WTC11 (cell line): ENCODE data around the gene NPTN. TPM values are rescaled to one million over a fixed set of nuclear protein-coding genes. Genes with fewer than 3 reads are reported as not detected.

Experiments
- ATAC-seq: fragments of 200-7000 bp; cut with Tn5 transposase; 2 replicates; pipeline ENCODE4 v1.10.0; 2021; ENCODE audit warnings: mild to moderate bottlenecking, moderate library complexity
- CTCF ChIA-PET: fragments of 300-600 bp; sonication (Branson Sonifier 250); formaldehyde crosslinking; loops from one replicate; lab custom pipeline; 2021; ENCODE audit warnings: antibody characterized with exemption; lab: Charles Lee
- POLR2A ChIA-PET: fragments of 350-600 bp; sonication (Branson Sonifier 250); formaldehyde crosslinking; loops from one replicate; lab custom pipeline; 2021; ENCODE audit warnings: antibody characterized with exemption; lab: Charles Lee
- DNase-seq: peaks from one replicate; pipeline ENCODE4 v3.0.0; 2021; ENCODE audit warnings: low spot score
- H3K27ac Mint-ChIP-seq: 2 replicates; pipeline ENCODE4 v1.8.0; 2021; ENCODE audit warnings: mixed read lengths
- H3K27me3 Mint-ChIP-seq: 2 replicates; pipeline ENCODE4 v1.8.0; 2021; ENCODE audit warnings: low read depth, mild to moderate bottlenecking, moderate library complexity, mixed read lengths
- H3K36me3 Mint-ChIP-seq: 2 replicates; pipeline ENCODE4 v1.8.0; 2021; ENCODE audit warnings: mixed read lengths
- H3K4me1 Mint-ChIP-seq: 2 replicates; pipeline ENCODE4 v1.8.0; 2022; ENCODE audit warnings: mixed read lengths
- H3K4me3 Mint-ChIP-seq: 2 replicates; pipeline ENCODE4 v1.8.0; 2021; ENCODE audit warnings: mild to moderate bottlenecking, moderate library complexity, mixed read lengths
- H3K9me3 Mint-ChIP-seq: 2 replicates; pipeline ENCODE4 v1.8.0; 2021; ENCODE audit warnings: mixed read lengths
- MAX ChIP-seq: sonication (generic); formaldehyde crosslinking; IDR thresholded peaks from 2 replicates; pipeline ENCODE4 v1.8.0; 2022; ENCODE audit warnings: mild to moderate bottlenecking, missing genetic modification reagents
- NFE2L1 ChIP-seq: sonication (generic); formaldehyde crosslinking; IDR thresholded peaks from 2 replicates; pipeline ENCODE4 v1.8.1; 2023; ENCODE audit warnings: missing genetic modification reagents
- NR2C2 ChIP-seq: sonication (generic); formaldehyde crosslinking; IDR thresholded peaks from 2 replicates; pipeline ENCODE4 v1.8.0; 2022; ENCODE audit warnings: mild to moderate bottlenecking, missing genetic modification reagents
- SP1 ChIP-seq: sonication (generic); formaldehyde crosslinking; conservative IDR thresholded peaks from 2 replicates; pipeline ENCODE4 v1.8.1; 2022; ENCODE audit warnings: missing genetic modification reagents
- TEAD4 ChIP-seq: sonication (generic); formaldehyde crosslinking; IDR thresholded peaks from 2 replicates; pipeline ENCODE4 v1.8.0; 2022; ENCODE audit warnings: mild to moderate bottlenecking, missing genetic modification reagents
- USF2 ChIP-seq: sonication (generic); formaldehyde crosslinking; IDR thresholded peaks from 2 replicates; pipeline ENCODE4 v1.8.1; 2023; ENCODE audit warnings: mild to moderate bottlenecking, missing genetic modification reagents, moderate library complexity
- ZNF671 ChIP-seq: fragments of 250-450 bp; sonication (Bioruptor Pico); IDR thresholded peaks from 2 replicates; pipeline ENCODE4 v1.8.0; 2021; ENCODE audit warnings: mild to moderate bottlenecking
- total RNA-seq: library from RNA; stranded (reverse); gene quantifications from 3 replicates; pipeline ENCODE4 v1.2.3, GENCODE V29; 2021
- TF ChIP-seq, protein P1 (sequence below): sonication (generic); formaldehyde crosslinking; IDR thresholded peaks from 2 replicates; pipeline ENCODE4 v1.8.1; 2023; ENCODE audit warnings: mild to moderate bottlenecking, missing genetic modification reagents
- TF ChIP-seq, protein P2 (sequence below): sonication (generic); formaldehyde crosslinking; IDR thresholded peaks from 2 replicates; pipeline ENCODE4 v1.8.0; 2022; ENCODE audit warnings: mild to moderate bottlenecking, missing genetic modification reagents
- TF ChIP-seq, protein P3 (sequence below): sonication (generic); formaldehyde crosslinking; IDR thresholded peaks from 2 replicates; pipeline ENCODE4 v1.8.0; 2022; ENCODE audit warnings: mild to moderate bottlenecking, missing genetic modification reagents
- TF ChIP-seq, protein P4 (sequence below): sonication (generic); formaldehyde crosslinking; IDR thresholded peaks from 2 replicates; pipeline ENCODE4 v1.8.0; 2023; ENCODE audit warnings: missing genetic modification reagents, mild to moderate bottlenecking, borderline replicate concordance

The NPTN gene
- total RNA-seq, 1 experiment from 2014 or later = 116 TPM

DNA sequence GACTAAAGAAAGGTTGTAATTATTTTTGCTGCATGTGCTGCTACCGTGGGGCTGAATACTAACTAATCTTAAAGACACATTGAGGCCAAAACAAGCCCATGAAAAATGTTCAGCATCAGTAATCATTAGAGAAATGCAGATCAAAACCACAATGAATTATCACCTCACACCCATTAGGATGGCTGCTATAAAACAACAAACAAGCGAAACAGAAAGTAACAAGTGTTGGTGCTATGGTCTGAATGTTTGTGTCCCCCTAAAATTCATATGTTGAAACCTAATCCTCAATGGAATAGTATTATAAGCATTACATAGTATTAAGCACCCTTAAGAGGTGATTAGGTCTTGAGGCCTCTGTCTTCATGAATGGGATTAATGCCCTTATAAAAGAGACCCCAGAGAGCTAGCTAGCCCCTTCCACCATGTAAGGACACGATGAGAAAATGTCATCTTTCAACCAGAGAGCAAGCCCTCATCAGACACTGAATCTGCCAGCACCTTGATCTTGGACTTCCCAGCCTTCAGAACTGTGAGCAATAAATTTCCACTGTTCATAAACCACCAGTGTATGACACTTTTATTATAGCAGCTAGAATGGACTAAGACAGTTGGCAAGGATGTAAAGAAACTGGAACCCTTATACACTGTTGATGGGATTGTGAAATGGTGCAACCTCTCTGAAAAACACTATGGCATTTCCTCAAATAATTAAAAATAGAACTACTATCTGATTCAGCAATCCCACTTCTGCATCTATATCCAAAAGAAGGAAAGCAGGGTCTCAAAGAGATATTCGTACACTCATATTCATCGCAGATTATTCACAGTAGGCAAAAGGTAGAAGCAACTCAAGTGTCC is 114.1 kb downstream of the NPTN start:
- POLR2A ChIA-PET = no interaction called here
- H3K4me3 Mint-ChIP-seq = no peak overlapping the region
- peaks cover 31% of the 10 kb centered on the region for H3K4me1 Mint-ChIP-seq
- DNase-seq (no peak), ATAC-seq (no peak)
- H3K27ac Mint-ChIP-seq = no peak overlapping the region
- H3K36me3 Mint-ChIP-seq = peaks cover 9% of the 10 kb centered on the region
- peaks cover 4% of the 10 kb centered on the region for H3K27me3 Mint-ChIP-seq
- TF ChIP-seq, protein P1, sequence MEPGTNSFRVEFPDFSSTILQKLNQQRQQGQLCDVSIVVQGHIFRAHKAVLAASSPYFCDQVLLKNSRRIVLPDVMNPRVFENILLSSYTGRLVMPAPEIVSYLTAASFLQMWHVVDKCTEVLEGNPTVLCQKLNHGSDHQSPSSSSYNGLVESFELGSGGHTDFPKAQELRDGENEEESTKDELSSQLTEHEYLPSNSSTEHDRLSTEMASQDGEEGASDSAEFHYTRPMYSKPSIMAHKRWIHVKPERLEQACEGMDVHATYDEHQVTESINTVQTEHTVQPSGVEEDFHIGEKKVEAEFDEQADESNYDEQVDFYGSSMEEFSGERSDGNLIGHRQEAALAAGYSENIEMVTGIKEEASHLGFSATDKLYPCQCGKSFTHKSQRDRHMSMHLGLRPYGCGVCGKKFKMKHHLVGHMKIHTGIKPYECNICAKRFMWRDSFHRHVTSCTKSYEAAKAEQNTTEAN (CRISPR knock-in tag) = no peak
- TF ChIP-seq NFE2L1 (CRISPR knock-in tag) = no peak
- TF ChIP-seq, all 79 proteins: peak for 0
- H3K9me3 Mint-ChIP-seq = peaks cover 13% of the 10 kb centered on the region; the same call in 1 of the 2 replicates
- CTCF ChIA-PET = interaction anchor here (0.6 to 1.5 kb wide), 5 partner anchors 104 to 194 kb away, joined by 3 to 4 read pairs (median 3); no protein-coding TSS in a partner anchor

DNA sequence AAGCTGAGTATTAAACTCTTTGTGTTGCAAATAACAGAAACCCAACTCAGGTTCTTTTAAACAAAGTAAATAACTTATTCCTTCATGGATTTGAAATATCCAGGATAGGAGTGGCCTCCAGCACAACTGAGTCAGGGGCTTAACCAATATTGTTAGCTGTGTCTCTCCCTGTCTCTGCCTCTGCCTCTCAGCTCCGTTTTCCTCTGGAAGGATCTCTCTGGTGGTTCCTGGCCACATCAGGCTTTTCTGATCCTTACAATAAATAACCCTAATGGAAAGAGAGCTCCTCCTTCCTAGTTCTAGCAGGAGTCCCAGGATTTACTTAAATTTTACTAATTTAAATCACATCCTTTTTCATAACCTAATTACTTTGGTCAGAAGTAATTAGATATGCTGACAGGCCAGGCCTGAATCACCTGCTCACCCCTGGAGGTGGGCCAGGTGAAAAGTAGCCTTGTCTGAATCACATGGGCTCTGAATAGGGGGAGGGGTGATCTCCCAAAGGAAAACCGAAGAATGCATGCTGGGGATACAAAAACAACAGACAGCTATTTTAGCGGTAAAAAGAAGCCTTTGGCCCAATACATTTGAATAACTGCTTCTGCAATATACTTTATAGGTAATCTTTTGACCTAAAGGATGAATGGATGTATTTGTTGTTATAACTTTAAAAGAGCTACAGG is 114.9 kb downstream of the NPTN start:
- POLR2A ChIA-PET = interaction anchor here (0.5 kb wide), 1 partner anchor 544 kb away, joined by 5 read pairs; no protein-coding TSS in a partner anchor
- TF ChIP-seq TEAD4 (CRISPR knock-in tag) = peak; percentile 15; the same call in 1 of the 2 replicates
- 0 out of 2 replicates have a peak, but pooled peaks have one; percentile 19 for TF ChIP-seq SP1 (CRISPR knock-in tag)
- TF ChIP-seq ZNF671 (CRISPR knock-in tag) = no peak
- TF ChIP-seq, protein P2, sequence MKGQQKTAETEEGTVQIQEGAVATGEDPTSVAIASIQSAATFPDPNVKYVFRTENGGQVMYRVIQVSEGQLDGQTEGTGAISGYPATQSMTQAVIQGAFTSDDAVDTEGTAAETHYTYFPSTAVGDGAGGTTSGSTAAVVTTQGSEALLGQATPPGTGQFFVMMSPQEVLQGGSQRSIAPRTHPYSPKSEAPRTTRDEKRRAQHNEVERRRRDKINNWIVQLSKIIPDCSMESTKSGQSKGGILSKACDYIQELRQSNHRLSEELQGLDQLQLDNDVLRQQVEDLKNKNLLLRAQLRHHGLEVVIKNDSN (CRISPR knock-in tag) = peak; percentile 79
- TF ChIP-seq USF2 (CRISPR knock-in tag) = peak; percentile 74
- TF ChIP-seq NR2C2 (CRISPR knock-in tag) = no peak
- TF ChIP-seq MAX (CRISPR knock-in tag) = peak; percentile 53; the same call in 1 of the 2 replicates
- no peak overlapping the region for H3K27ac Mint-ChIP-seq
- CTCF ChIA-PET = interaction anchor here (0.5 to 1.5 kb wide), 8 partner anchors 22 to 736 kb away, joined by 3 to 4 read pairs (median 3); no protein-coding TSS in a partner anchor
- DNase-seq (peak; percentile 31), ATAC-seq (peak; percentile 97)
- H3K27me3 Mint-ChIP-seq = peaks cover 4% of the 10 kb centered on the region
- H3K36me3 Mint-ChIP-seq = peaks cover 9% of the 10 kb centered on the region
- peaks cover 13% of the 10 kb centered on the region; the same call in 1 of the 2 replicates for H3K9me3 Mint-ChIP-seq
- peaks cover 31% of the 10 kb centered on the region for H3K4me1 Mint-ChIP-seq
- H3K4me3 Mint-ChIP-seq = no peak overlapping the region

DNA sequence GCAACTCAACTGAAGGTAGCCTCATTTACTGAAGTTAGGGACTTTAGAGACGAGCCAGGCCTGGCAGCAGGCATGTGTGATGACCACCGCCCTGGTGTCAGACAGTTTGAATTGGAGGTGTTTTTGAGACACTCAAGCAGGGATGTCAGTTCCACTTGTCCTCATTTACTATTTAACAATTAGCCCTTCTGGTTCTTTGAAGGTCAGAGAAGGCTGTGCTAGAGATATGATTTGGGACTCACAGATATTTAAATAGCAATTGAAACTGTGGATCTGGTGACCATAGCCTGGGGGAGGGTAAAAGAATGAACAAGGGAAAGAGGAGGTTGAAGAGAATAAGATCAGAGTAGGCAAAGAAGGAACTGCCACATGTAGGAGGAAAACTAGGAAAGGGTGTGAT is 115.6 kb downstream of the NPTN start:
- TF ChIP-seq, protein P3, sequence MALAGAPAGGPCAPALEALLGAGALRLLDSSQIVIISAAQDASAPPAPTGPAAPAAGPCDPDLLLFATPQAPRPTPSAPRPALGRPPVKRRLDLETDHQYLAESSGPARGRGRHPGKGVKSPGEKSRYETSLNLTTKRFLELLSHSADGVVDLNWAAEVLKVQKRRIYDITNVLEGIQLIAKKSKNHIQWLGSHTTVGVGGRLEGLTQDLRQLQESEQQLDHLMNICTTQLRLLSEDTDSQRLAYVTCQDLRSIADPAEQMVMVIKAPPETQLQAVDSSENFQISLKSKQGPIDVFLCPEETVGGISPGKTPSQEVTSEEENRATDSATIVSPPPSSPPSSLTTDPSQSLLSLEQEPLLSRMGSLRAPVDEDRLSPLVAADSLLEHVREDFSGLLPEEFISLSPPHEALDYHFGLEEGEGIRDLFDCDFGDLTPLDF = no peak
- TF ChIP-seq, protein P4, sequence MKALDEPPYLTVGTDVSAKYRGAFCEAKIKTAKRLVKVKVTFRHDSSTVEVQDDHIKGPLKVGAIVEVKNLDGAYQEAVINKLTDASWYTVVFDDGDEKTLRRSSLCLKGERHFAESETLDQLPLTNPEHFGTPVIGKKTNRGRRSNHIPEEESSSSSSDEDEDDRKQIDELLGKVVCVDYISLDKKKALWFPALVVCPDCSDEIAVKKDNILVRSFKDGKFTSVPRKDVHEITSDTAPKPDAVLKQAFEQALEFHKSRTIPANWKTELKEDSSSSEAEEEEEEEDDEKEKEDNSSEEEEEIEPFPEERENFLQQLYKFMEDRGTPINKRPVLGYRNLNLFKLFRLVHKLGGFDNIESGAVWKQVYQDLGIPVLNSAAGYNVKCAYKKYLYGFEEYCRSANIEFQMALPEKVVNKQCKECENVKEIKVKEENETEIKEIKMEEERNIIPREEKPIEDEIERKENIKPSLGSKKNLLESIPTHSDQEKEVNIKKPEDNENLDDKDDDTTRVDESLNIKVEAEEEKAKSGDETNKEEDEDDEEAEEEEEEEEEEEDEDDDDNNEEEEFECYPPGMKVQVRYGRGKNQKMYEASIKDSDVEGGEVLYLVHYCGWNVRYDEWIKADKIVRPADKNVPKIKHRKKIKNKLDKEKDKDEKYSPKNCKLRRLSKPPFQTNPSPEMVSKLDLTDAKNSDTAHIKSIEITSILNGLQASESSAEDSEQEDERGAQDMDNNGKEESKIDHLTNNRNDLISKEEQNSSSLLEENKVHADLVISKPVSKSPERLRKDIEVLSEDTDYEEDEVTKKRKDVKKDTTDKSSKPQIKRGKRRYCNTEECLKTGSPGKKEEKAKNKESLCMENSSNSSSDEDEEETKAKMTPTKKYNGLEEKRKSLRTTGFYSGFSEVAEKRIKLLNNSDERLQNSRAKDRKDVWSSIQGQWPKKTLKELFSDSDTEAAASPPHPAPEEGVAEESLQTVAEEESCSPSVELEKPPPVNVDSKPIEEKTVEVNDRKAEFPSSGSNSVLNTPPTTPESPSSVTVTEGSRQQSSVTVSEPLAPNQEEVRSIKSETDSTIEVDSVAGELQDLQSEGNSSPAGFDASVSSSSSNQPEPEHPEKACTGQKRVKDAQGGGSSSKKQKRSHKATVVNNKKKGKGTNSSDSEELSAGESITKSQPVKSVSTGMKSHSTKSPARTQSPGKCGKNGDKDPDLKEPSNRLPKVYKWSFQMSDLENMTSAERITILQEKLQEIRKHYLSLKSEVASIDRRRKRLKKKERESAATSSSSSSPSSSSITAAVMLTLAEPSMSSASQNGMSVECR (CRISPR knock-in tag) = no peak
- Mint-ChIP-seq H3K4me1 (peaks cover 31% of the 10 kb centered on the region), H3K9me3 (peaks cover 13% of the 10 kb centered on the region; the same call in 1 of the 2 replicates), H3K27ac (peak overlapping the region; percentile 5; the same call in 1 of the 2 replicates), H3K36me3 (peaks cover 9% of the 10 kb centered on the region), H3K4me3 (peak overlapping the region; percentile 11; the same call in 1 of the 2 replicates), H3K27me3 (peaks cover 4% of the 10 kb centered on the region)
- ATAC-seq (no peak), DNase-seq (no peak)
- POLR2A ChIA-PET = interaction anchor here (0.5 kb wide), 1 partner anchor 543 kb away, joined by 5 read pairs; no protein-coding TSS in a partner anchor
- CTCF ChIA-PET = interaction anchor here (0.5 to 1.5 kb wide), 4 partner anchors 22 to 193 kb away, joined by 3 to 4 read pairs (median 3); no protein-coding TSS in a partner anchor
